Liver (tissue), 9 donors: Measurements from ENCODE around the gene ELAVL1. TPM values are rescaled to one million over a fixed set of nuclear protein-coding genes. Genes with fewer than 3 reads are reported as not detected.
A peak's percentile ranks its signal among the peaks of the same experiment; 100 is the strongest.

ENCODE experiments used
- DNase-seq: peaks from one replicate; pipeline ENCODE4 v3.0.0-alpha.2; 2017; ENCODE audit warnings: low spot score
- H3K27ac ChIP-seq, 2 donors: one replicate each; pipeline ENCODE4 v1.7.0; 2013; ENCODE audit warnings: inconsistent platforms in 2 of 2, low read length in 2 of 2, control low read depth in 1 of 2, low read depth in 1 of 2, mild to moderate bottlenecking in 1 of 2
- H3K27me3 ChIP-seq, 4 donors: one replicate each; pipeline versions ENCODE4 v1.6.1 to v1.7.0; 2013; ENCODE audit warnings: low read length in 3 of 4, inconsistent platforms in 1 of 4, mild to moderate bottlenecking in 1 of 4, moderate library complexity in 1 of 4; ENCODE audit not compliant: control insufficient read depth in 4 of 4, insufficient read depth in 4 of 4
- H3K36me3 ChIP-seq, 4 donors: one replicate each; pipeline versions ENCODE4 v1.6.1 to v1.7.0; 2013; ENCODE audit warnings: low read length in 3 of 4, mild to moderate bottlenecking in 3 of 4, low read depth in 1 of 4, moderate library complexity in 1 of 4; ENCODE audit not compliant: control insufficient read depth in 4 of 4, insufficient read depth in 3 of 4
- H3K4me1 ChIP-seq, 4 donors: one replicate each; pipeline versions ENCODE4 v1.6.1 to v1.7.0; 2013; ENCODE audit warnings: low read length in 3 of 4, mild to moderate bottlenecking in 3 of 4, moderate library complexity in 1 of 4; ENCODE audit not compliant: control insufficient read depth in 4 of 4, insufficient read depth in 4 of 4
- H3K4me3 ChIP-seq, 3 donors: one replicate each; pipeline versions ENCODE4 v1.6.1 to v1.7.0; 2013; ENCODE audit warnings: low read length in 3 of 3, control low read depth in 1 of 3, low read depth in 1 of 3, mild to moderate bottlenecking in 1 of 3
- H3K9ac ChIP-seq, 2 donors: one replicate each; pipeline ENCODE4 v1.7.0; 2013; ENCODE audit warnings: low read length in 2 of 2, mild to moderate bottlenecking in 2 of 2, moderate library complexity in 2 of 2, control low read depth in 1 of 2, low read depth in 1 of 2
- H3K9me3 ChIP-seq, 4 donors: one replicate each; pipeline versions ENCODE4 v1.6.1 to v1.7.0; 2013; ENCODE audit warnings: low read length in 3 of 4; ENCODE audit not compliant: control insufficient read depth in 4 of 4
- CTCF ChIP-seq: fragments of 150-350 bp; IDR thresholded peaks from 2 replicates; pipeline ENCODE4 v1.5.1; 2017; ENCODE audit warnings: improper control_type of control experiment, low read depth, low read length; ENCODE audit not compliant: missing input control
- FOXA1 ChIP-seq: IDR thresholded peaks from 2 replicates; pipeline ENCODE4 v1.6.1; 2016; ENCODE audit warnings: antibody characterized with exemption
- FOXA2 ChIP-seq: IDR thresholded peaks from 2 replicates; pipeline ENCODE4 v1.6.1; 2016; ENCODE audit warnings: antibody characterized with exemption
- HNF4A ChIP-seq, 2 donors: conservative IDR thresholded peaks; 2 replicates each; pipeline ENCODE4 v1.6.1; 2016; ENCODE audit warnings: antibody characterized with exemption in 2 of 2, mild to moderate bottlenecking in 2 of 2
- RAD21 ChIP-seq, 2 donors: IDR thresholded peaks; 2 replicates each; pipeline ENCODE4 v1.6.1; 2016; ENCODE audit warnings: antibody characterized with exemption in 2 of 2, mild to moderate bottlenecking in 2 of 2
- REST ChIP-seq: IDR thresholded peaks from 2 replicates; pipeline ENCODE4 v1.6.1; 2016; ENCODE audit warnings: antibody characterized with exemption, mild to moderate bottlenecking
- RXRA ChIP-seq, 2 donors: IDR thresholded peaks; 2 replicates each; pipeline ENCODE4 v1.6.1; 2017 to 2018; ENCODE audit warnings: antibody characterized with exemption in 2 of 2, mild to moderate bottlenecking in 1 of 2
- SP1 ChIP-seq: IDR thresholded peaks from 2 replicates; pipeline ENCODE4 v1.6.1; 2018; ENCODE audit warnings: antibody characterized with exemption, mild to moderate bottlenecking
- TAF1 ChIP-seq: conservative IDR thresholded peaks from 2 replicates; pipeline ENCODE4 v1.6.1; 2016; ENCODE audit warnings: antibody characterized with exemption, mild to moderate bottlenecking
- YY1 ChIP-seq: IDR thresholded peaks from 2 replicates; pipeline ENCODE4 v1.6.1; 2016; ENCODE audit warnings: antibody characterized with exemption, mild to moderate bottlenecking
- WGBS: extraction: QIAGEN DNeasy Blood & Tissue Kit; methylation state at CpG from one replicate; pipeline ENCODE4 v1.1.7; 2013; 5-methylcytosine and 5-hydroxymethylcytosine counted together
- polyA plus RNA-seq, 2 donors: library from polyadenylated mRNA; stranded (reverse) in 1 of 2; unstranded in 1 of 2; fragments of 200-250 nt in 1 of 2; fragments of >200 nt in 1 of 2; fragmentation: Nextera tagmentation in 1 of 2; extraction: Ambion mirVana in 1 of 2; gene quantifications; one replicate each; pipeline versions ENCODE4 v1.2.1 to v1.2.3, GENCODE V29; 2013 to 2015
- total RNA-seq, 2 donors: library from RNA; depleted of rRNA; stranded (reverse); fragments of >200 nt; gene quantifications; one replicate each; pipeline ENCODE4 v1.2.3, GENCODE V29; 2014
- TF ChIP-seq, protein P1 (sequence below): IDR thresholded peaks from 2 replicates; pipeline ENCODE4 v1.6.1; 2016; ENCODE audit warnings: antibody characterized with exemption
- donor health status: healthy.
- donor health status: healthy.
- donor health status: healthy.
- donor health status: healthy.
- donor health status: healthy.

Gene ELAVL1
- total and polyA plus RNA-seq, 4 donors = 14.4 to 33.7 (median 19.1) TPM

DNA sequence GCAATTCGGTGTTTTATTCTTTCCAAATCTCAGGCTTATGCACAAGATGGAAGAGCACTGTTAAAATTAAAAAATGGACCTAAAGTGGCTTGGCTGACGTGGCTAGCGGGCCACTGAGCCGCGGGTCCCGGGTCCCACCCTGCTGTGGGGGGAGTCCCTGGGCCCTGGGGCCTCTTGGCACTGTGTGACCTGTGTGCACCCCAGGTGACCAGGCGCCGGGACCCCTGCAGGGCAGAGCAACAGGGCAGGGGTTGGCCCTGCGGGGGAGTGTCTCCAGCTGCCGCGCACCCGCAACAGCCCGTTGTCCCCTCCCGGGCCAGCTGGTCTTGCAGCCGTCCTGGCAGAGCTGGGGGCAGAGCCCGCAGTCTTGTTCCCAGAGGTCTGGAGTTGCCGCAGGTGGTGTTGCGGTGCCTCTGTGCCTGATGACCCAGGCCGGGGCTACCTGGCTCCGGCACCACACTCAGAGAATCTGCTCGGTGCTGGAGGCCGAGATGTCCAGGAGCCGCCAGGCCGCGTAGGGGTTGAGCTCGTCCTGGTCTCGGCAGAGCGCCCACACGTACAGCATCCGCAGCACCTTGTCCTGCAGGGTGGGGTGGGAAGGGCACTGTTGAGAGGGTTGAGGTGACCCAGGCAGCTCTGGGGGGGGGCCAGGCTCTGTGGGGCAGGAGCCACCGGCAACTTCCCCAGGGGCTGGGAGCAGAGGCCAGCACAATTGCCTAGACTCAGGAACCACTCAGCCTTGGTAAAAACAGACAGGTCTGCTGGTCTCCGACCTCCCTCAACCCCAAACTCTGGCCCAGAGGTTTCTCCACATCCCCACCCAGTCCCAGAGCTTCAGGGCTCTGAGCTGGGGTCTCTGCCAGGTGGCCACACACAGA lies 78.5 kb downstream of the ELAVL1 start:
- Histone ChIP-seq H3K27ac (no peak overlapping the region), H3K36me3 (peaks cover 2 to 26% (median 11%) of the 10 kb centered on the region in 4 donors)
- 90% methylated on average over 32 of the region's 32 CpGs for WGBS

GRCh38 chr19:7926021-7926726 lies 79.3 kb downstream of the ELAVL1 start, which contains the start of gene CTXN1:
TSS of gene CTXN1 (minus strand) at chr19:7926135. CDS start at chr19:7925538, 597 bp downstream.
- WGBS = 14% methylated on average over 65 of the region's 65 CpGs
- Histone ChIP-seq H3K36me3 (peaks cover 0 to 21% (median 10%) of the 10 kb centered on the region in 4 donors), H3K9me3 (no peaks in the 10 kb centered on the region), H3K4me1 (peaks cover 11 to 21% (median 15%) of the 10 kb centered on the region in 4 donors), H3K27ac (no peak within 1 kb of the TSS), H3K4me3 (peak within 1 kb of the TSS in 1 of 3 donors; percentile 55), H3K27me3 (no peaks in the 10 kb centered on the region), H3K9ac (no peak within 1 kb of the TSS)
- TF ChIP-seq FOXA2 = no peak
- peak; percentile 93 for DNase-seq

More for the DNA sequence above, 78.5 kb downstream of the ELAVL1 start:
- Histone ChIP-seq H3K4me1 (peaks cover 8 to 13% (median 9%) of the 10 kb centered on the region in 4 donors), H3K4me3 (no peak overlapping the region), H3K9ac (no peak overlapping the region), H3K27me3 (no peaks in the 10 kb centered on the region), H3K9me3 (no peaks in the 10 kb centered on the region)
- DNase-seq = no peak
- no peak for TF ChIP-seq SP1

DNA sequence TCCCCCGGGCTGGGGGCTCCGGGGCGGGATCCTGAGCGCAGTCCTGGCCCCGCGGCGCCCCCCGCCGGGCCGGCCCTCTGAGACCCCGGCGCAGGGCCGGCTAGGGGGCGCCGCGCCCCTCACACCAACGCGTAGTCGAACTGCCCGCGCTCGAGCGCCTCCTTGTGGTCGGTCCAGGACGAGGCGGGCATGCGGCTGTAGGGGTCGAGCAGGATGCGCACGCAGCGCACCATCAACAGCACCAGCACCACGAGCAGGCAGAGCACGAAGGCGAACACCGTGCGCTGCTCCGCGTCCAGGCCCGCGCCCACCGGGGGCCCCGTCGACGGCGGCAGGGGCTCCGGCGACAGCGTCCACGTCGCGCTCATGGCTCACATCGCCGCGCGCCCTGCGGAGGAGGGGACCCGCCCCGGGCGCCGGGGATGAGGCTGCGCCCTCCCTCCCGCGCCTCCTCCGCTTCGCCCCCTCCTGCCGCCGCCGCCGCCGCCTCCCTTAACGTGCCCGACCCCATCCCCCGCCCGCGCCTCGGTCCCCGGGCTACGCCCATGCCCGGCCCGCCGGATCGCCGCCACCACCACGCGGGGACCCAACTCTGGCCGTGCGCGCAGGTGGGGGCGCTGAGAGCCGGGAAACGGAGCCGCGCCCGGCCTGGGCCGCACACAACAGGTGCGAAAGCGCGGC lies 80.1 kb downstream of the ELAVL1 start:
- H3K9ac ChIP-seq = no peak overlapping the region
- H3K9me3 ChIP-seq = no peaks in the 10 kb centered on the region
- peaks cover 13 to 25% (median 19%) of the 10 kb centered on the region in 4 donors for H3K4me1 ChIP-seq
- H3K36me3 ChIP-seq = peaks cover 0 to 13% (median 6%) of the 10 kb centered on the region in 4 donors
- no peaks in the 10 kb centered on the region for H3K27me3 ChIP-seq
- WGBS = 2% methylated on average over 98 of the region's 98 CpGs
- DNase-seq = peak; percentile 81
- H3K27ac ChIP-seq = no peak overlapping the region
- H3K4me3 ChIP-seq = peak overlapping the region in 1 of 3 donors; percentile 55
- TF ChIP-seq RXRA (IDR thresholded peaks at IDR 0.05) (no peak), CTCF (peak; percentile 53), RAD21 (IDR thresholded peaks at IDR 0.05) (peak in 1 of 2 donors; percentile 37)

- H3K36me3 ChIP-seq = peaks cover 0 to 12% (median 6%) of the 10 kb centered on the region in 4 donors
- peaks cover 13 to 29% (median 20%) of the 10 kb centered on the region in 4 donors for H3K4me1 ChIP-seq
- no peak for DNase-seq
- H3K27ac ChIP-seq = no peak overlapping the region
- no peaks in the 10 kb centered on the region for H3K27me3 ChIP-seq
- no peaks in the 10 kb centered on the region for H3K9me3 ChIP-seq
- WGBS = 46% methylated on average over 34 of the region's 34 CpGs
- peak overlapping the region in 1 of 3 donors; percentile 55 for H3K4me3 ChIP-seq
- H3K9ac ChIP-seq = no peak overlapping the region
- TF ChIP-seq FOXA1 (no peak), REST (no peak), HNF4A (conservative IDR thresholded peaks at IDR 0.05) (no peak), TAF1 (no peak), YY1 (no peak), RAD21 (IDR thresholded peaks at IDR 0.05) (no peak)
- TF ChIP-seq, protein P1, sequence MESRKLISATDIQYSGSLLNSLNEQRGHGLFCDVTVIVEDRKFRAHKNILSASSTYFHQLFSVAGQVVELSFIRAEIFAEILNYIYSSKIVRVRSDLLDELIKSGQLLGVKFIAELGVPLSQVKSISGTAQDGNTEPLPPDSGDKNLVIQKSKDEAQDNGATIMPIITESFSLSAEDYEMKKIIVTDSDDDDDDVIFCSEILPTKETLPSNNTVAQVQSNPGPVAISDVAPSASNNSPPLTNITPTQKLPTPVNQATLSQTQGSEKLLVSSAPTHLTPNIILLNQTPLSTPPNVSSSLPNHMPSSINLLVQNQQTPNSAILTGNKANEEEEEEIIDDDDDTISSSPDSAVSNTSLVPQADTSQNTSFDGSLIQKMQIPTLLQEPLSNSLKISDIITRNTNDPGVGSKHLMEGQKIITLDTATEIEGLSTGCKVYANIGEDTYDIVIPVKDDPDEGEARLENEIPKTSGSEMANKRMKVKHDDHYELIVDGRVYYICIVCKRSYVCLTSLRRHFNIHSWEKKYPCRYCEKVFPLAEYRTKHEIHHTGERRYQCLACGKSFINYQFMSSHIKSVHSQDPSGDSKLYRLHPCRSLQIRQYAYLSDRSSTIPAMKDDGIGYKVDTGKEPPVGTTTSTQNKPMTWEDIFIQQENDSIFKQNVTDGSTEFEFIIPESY = no peak
Observed at GRCh38 chr19:7924651-7925170, 80.7 kb downstream of the ELAVL1 start.
